Activated CD8-positive, alpha-beta memory T cell treated with anti-CD3 and anti-CD28 coated beads, Interleukin-2, amount 50 U/mL, for 1 hour (primary cell): ENCODE results near the gene SBF1.

ENCODE experiments used
- DNase-seq: peaks from one replicate; pipeline ENCODE4 v3.0.0-alpha.2; 2020; ENCODE audit errors: extremely low read depth

Gene SBF1

GRCh38 chr22:50468626-50469025 is 6.2 kb downstream of the SBF1 start:
- DNase-seq = no peak

- no peak for DNase-seq
These were observed 6.9 kb downstream of the SBF1 start for GRCh38 chr22:50467773-50468440.

GRCh38 chr22:50467341-50467740 is 7.5 kb downstream of the SBF1 start:
- no peak for DNase-seq

GRCh38 chr22:50465066-50465930 is 9.5 kb downstream of the SBF1 start:
- no peak for DNase-seq

GRCh38 chr22:50464451-50464850 is 10.4 kb downstream of the SBF1 start:
- no peak for DNase-seq

GRCh38 chr22:50463188-50463900 is 11.5 kb downstream of the SBF1 start:
- no peak for DNase-seq

- DNase-seq = no peak
These were observed 12.8 kb downstream of the SBF1 start for GRCh38 chr22:50461979-50462540.

- DNase-seq = no peak
These were observed 13.3 kb downstream of the SBF1 start for GRCh38 chr22:50461536-50461935.

- no peak for DNase-seq
These were observed 13.9 kb downstream of the SBF1 start for GRCh38 chr22:50460938-50461337.

- no peak for DNase-seq
These were observed 15.2 kb downstream of the SBF1 start for GRCh38 chr22:50459496-50460140.

GRCh38 chr22:50459016-50459415 is 15.8 kb downstream of the SBF1 start:
- no peak for DNase-seq

- DNase-seq = no peak
These were observed 18.2 kb downstream of the SBF1 start for GRCh38 chr22:50456466-50457234.

- no peak for DNase-seq
These were observed 18.8 kb downstream of the SBF1 start for GRCh38 chr22:50456026-50456425.

GRCh38 chr22:50455201-50455600 is 19.6 kb downstream of the SBF1 start:
- DNase-seq = no peak

GRCh38 chr22:50454556-50455075 is 20.2 kb downstream of the SBF1 start:
- no peak for DNase-seq

- DNase-seq = no peak
These were observed 22.2 kb downstream of the SBF1 start for GRCh38 chr22:50452649-50453048.

- DNase-seq = no peak
These were observed 27.0 kb downstream of the SBF1 start for GRCh38 chr22:50447576-50448551.

- no peak for DNase-seq
These were observed 27.9 kb downstream of the SBF1 start for GRCh38 chr22:50446708-50447575.
